HCT116 (cell line): Measurements from ENCODE around the gene KCNMB2. TPM values are rescaled to one million over a fixed set of nuclear protein-coding genes. Genes with fewer than 3 reads are reported as not detected.

Experiments
- ATAC-seq: fragments of 200-7000 bp; cut with Tn5 transposase; 2 replicates; pipeline ENCODE4 v1.9.1; 2020; ENCODE audit warnings: mild to moderate bottlenecking, moderate library complexity
- BruUV-seq: library from RNA; stranded (reverse); fragments of 400-500 nt; replicated peaks from 2 replicates; lab custom pipeline; 2021; lab: Mats Ljungman, UMichigan
- CTCF ChIA-PET: fragments of 300-600 bp; sonication (Branson Sonifier 250); formaldehyde crosslinking; loops from one replicate; lab custom pipeline; 2021; ENCODE audit warnings: antibody characterized with exemption; lab: Charles Lee
- POLR2A ChIA-PET: fragments of 300-600, 350-600 bp; sonication (Branson Sonifier 250); formaldehyde crosslinking; loops from one replicate; lab custom pipeline; 2021; ENCODE audit warnings: antibody characterized with exemption; lab: Charles Lee
- RAD21 ChIA-PET, 2 experiments: fragments of 300-600 bp; sonication (Branson Sonifier 250); formaldehyde crosslinking; loops; one replicate each; lab custom pipeline; 2023; ENCODE audit warnings: low total read pairs in 2 of 2; ENCODE audit not compliant: uncharacterized antibody in 2 of 2, unreplicated experiment in 2 of 2, low non-redundant PET in 1 of 2; lab: Charles Lee
- DNase-seq: peaks from one replicate; pipeline ENCODE4 v3.0.0-alpha.2; 2010; ENCODE audit warnings: low read depth, low spot score
- H2AFZ ChIP-seq: fragments of 200-600 bp; shearing (Covaris generic), sonication (generic); 2 replicates; pipeline ENCODE4 v1.6.1; 2017; ENCODE audit warnings: low read depth, mixed run types, mixed read lengths, antibody characterized with exemption, low read length; ENCODE audit not compliant: poor library complexity, severe bottlenecking
- H3K27ac ChIP-seq: 2 replicates; pipeline ENCODE4 v1.5.1; 2012; ENCODE audit warnings: low read depth, low read length
- H3K27me3 ChIP-seq: fragments of 200-600 bp; sonication (generic); 2 replicates; pipeline ENCODE4 v1.6.1; 2016; ENCODE audit warnings: mixed run types, low read length, mixed read lengths; ENCODE audit not compliant: insufficient read depth
- H3K36me3 ChIP-seq, 2 experiments: fragments of 200-500 bp in 1 of 2; fragments of 200-600 bp in 1 of 2; sonication (Bioruptor generic) in 1 of 2; sonication (generic) in 1 of 2; 2 replicates each; pipeline versions ENCODE4 v1.5.1 to v1.6.1; 2014 to 2016; ENCODE audit warnings: low read length in 2 of 2, inconsistent platforms in 1 of 2, mixed read lengths in 1 of 2, mixed run types in 1 of 2; ENCODE audit not compliant: insufficient read depth in 2 of 2, control insufficient read depth in 1 of 2
- H3K4me1 ChIP-seq, 2 experiments: fragments of 200-600 bp in 1 of 2; sonication (generic) in 1 of 2; 2 replicates each; pipeline versions ENCODE4 v1.5.1 to v1.6.1; 2012 to 2017; ENCODE audit warnings: low read length in 2 of 2, inconsistent platforms in 1 of 2, mild to moderate bottlenecking in 1 of 2, mixed read lengths in 1 of 2, mixed run types in 1 of 2, moderate library complexity in 1 of 2; ENCODE audit not compliant: insufficient read depth in 2 of 2, control insufficient read depth in 1 of 2
- H3K4me2 ChIP-seq: fragments of 200-600 bp; sonication (generic); 2 replicates; pipeline ENCODE4 v1.6.1; 2017; ENCODE audit warnings: mixed run types, low read length, mixed read lengths
- H3K4me3 ChIP-seq, 2 experiments: fragments of 200-600 bp in 1 of 2; sonication (generic) in 1 of 2; replicated peaks in 1 of 2; 2 replicates each; pipeline ENCODE4 v1.5.1; 2011 to 2016; ENCODE audit warnings: low read length in 2 of 2, control low read depth in 1 of 2, low read depth in 1 of 2, mild to moderate bottlenecking in 1 of 2, mixed read lengths in 1 of 2, mixed run types in 1 of 2
- H3K79me2 ChIP-seq: fragments of 200-600 bp; sonication (generic); 2 replicates; pipeline ENCODE4 v1.6.1; 2017; ENCODE audit warnings: mild to moderate bottlenecking, mixed run types, low read length, moderate library complexity, mixed read lengths; ENCODE audit not compliant: insufficient read depth
- H3K9ac ChIP-seq: fragments of 200-600 bp; sonication (generic); 2 replicates; pipeline ENCODE4 v1.6.1; 2016; ENCODE audit warnings: low read length, mixed read lengths
- H3K9me2 ChIP-seq: fragments of 200-600 bp; sonication (generic), shearing (Covaris generic); 2 replicates; pipeline ENCODE4 v1.6.1; 2017; ENCODE audit warnings: mixed run types, mild to moderate bottlenecking, moderate library complexity; ENCODE audit not compliant: insufficient read depth
- H3K9me3 ChIP-seq, 2 experiments: fragments of 200-500 bp in 1 of 2; fragments of 200-600 bp in 1 of 2; sonication (Bioruptor generic) in 1 of 2; sonication (generic) in 1 of 2; 2 replicates each; pipeline ENCODE4 v1.6.1; 2014 to 2017; ENCODE audit warnings: low read length in 2 of 2, mixed read lengths in 2 of 2, inconsistent platforms in 1 of 2, low read depth in 1 of 2, mild to moderate bottlenecking in 1 of 2, mixed run types in 1 of 2, moderate library complexity in 1 of 2; ENCODE audit not compliant: control insufficient read depth in 1 of 2, insufficient read depth in 1 of 2
- H4K20me1 ChIP-seq: fragments of 200-600 bp; sonication (generic), shearing (Covaris generic); 2 replicates; pipeline ENCODE4 v1.6.1; 2017; ENCODE audit warnings: mixed run types, mild to moderate bottlenecking, moderate library complexity; ENCODE audit not compliant: insufficient read depth
- ATF3 ChIP-seq: IDR thresholded peaks from 2 replicates; pipeline ENCODE4 v1.6.1; 2012
- CBX3 ChIP-seq: IDR thresholded peaks from 2 replicates; pipeline ENCODE4 v1.6.1; 2012; ENCODE audit warnings: low read depth
- CTCF ChIP-seq, 3 experiments: fragments of 200-600 bp in 1 of 3; sonication (generic) in 1 of 3; IDR thresholded peaks in 2 of 3; conservative IDR thresholded peaks in 1 of 3; 2 replicates each; pipeline ENCODE4 v1.5.1; 2012 to 2017; ENCODE audit warnings: low read depth in 2 of 3, low read length in 2 of 3, antibody characterized with exemption in 1 of 3, borderline replicate concordance in 1 of 3, control low read depth in 1 of 3, mild to moderate bottlenecking in 1 of 3, mixed read lengths in 1 of 3, mixed run types in 1 of 3, moderate library complexity in 1 of 3; ENCODE audit not compliant: insufficient read depth in 1 of 3
- ELF1 ChIP-seq: IDR thresholded peaks from 2 replicates; pipeline ENCODE4 v1.6.1; 2012; ENCODE audit warnings: low read depth, borderline replicate concordance
- EZH2 ChIP-seq: fragments of 200-600 bp; sonication (generic); IDR thresholded peaks from 2 replicates; pipeline ENCODE4 v1.6.1; 2017; ENCODE audit warnings: antibody characterized with exemption, mixed run types
- FOSL1 ChIP-seq: IDR thresholded peaks from 2 replicates; pipeline ENCODE4 v1.6.1; 2012; ENCODE audit warnings: low read depth
- JUND ChIP-seq: IDR thresholded peaks from 2 replicates; pipeline ENCODE4 v1.6.1; 2012
- POLR2A ChIP-seq: IDR thresholded peaks from 2 replicates; pipeline ENCODE4 v1.7.0; 2011; ENCODE audit warnings: borderline replicate concordance; ENCODE audit not compliant: insufficient read depth, insufficient read length; ENCODE audit errors: extremely low read depth
- POLR2AphosphoS5 ChIP-seq: IDR thresholded peaks from 2 replicates; pipeline ENCODE4 v1.6.1; 2011; ENCODE audit warnings: mild to moderate bottlenecking, low read depth, low read length, moderate library complexity
- RAD21 ChIP-seq: IDR thresholded peaks from 2 replicates; pipeline ENCODE4 v1.6.1; 2012; ENCODE audit warnings: low read depth, mild to moderate bottlenecking
- REST ChIP-seq: IDR thresholded peaks from 2 replicates; pipeline ENCODE4 v1.6.1; 2012; ENCODE audit warnings: low read depth
- SRF ChIP-seq: IDR thresholded peaks from 2 replicates; pipeline ENCODE4 v1.6.1; 2012; ENCODE audit warnings: low read depth
- TCF7L2 ChIP-seq: IDR thresholded peaks from 2 replicates; pipeline ENCODE4 v1.7.0; 2011; ENCODE audit warnings: borderline replicate concordance, inconsistent platforms; ENCODE audit not compliant: insufficient read depth, insufficient read length; ENCODE audit errors: extremely low read depth
- YY1 ChIP-seq: IDR thresholded peaks from 2 replicates; pipeline ENCODE4 v1.6.1; 2011; ENCODE audit warnings: low read length, low read depth, moderate library complexity, mild to moderate bottlenecking; ENCODE audit not compliant: insufficient replicate concordance; ENCODE audit errors: extremely low read depth
- ZBTB33 ChIP-seq: IDR thresholded peaks from 2 replicates; pipeline ENCODE4 v1.6.1; 2011; ENCODE audit warnings: mild to moderate bottlenecking, low read length, moderate library complexity; ENCODE audit not compliant: insufficient replicate concordance; ENCODE audit errors: extremely low read depth
- ZFX ChIP-seq: fragments of 450-650 bp; IDR thresholded peaks from 2 replicates; pipeline ENCODE4 v1.6.1; 2017
- intact Hi-C: fragments of 100-400 bp; cut with micrococcal nuclease; formaldehyde crosslinking; loops from 2 replicates; pipeline ENCODE4 v1.10.0; 2022
- total RNA-seq: library from RNA; stranded (reverse); gene quantifications from one replicate; pipeline ENCODE4 v1.2.1, GENCODE V29; 2021; ENCODE audit not compliant: unreplicated experiment
- TF ChIP-seq, protein P1 (sequence below): IDR thresholded peaks from 2 replicates; pipeline ENCODE4 v1.6.1; 2012

KCNMB2 gene
- total RNA-seq, 1 experiment from 2014 or later: not detected

- Histone ChIP-seq H3K9ac (no peak overlapping the region), H3K9me3 (no peaks in the 10 kb centered on the region), H3K9me2 (no peaks in the 10 kb centered on the region), H3K27ac (no peak overlapping the region), H3K27me3 (no peaks in the 10 kb centered on the region), H2AFZ (no peak overlapping the region), H3K4me3 (no peak overlapping the region), H3K4me2 (no peak overlapping the region), H3K36me3 (no peaks in the 10 kb centered on the region), H3K79me2 (no peaks in the 10 kb centered on the region), H3K4me1 (no peaks in the 10 kb centered on the region), H4K20me1 (no peaks in the 10 kb centered on the region)
- POLR2A ChIA-PET: no interaction called here
- TF ChIP-seq ELF1: no peak
- no peak for TF ChIP-seq CTCF (IDR thresholded peaks at IDR 0.05 in 2 of 3, conservative IDR thresholded peaks at IDR 0.05 in 1 of 3; ENCODE audit: borderline replicate concordance in 1 of 3, insufficient read depth in 1 of 3, low read depth in 2 of 3, low read length in 2 of 3)
- no peak for TF ChIP-seq ZFX
- TF ChIP-seq RAD21: no peak
- TF ChIP-seq EZH2: no peak
- no peak for TF ChIP-seq POLR2AphosphoS5
- no peak for TF ChIP-seq YY1
- no peak for TF ChIP-seq ATF3
- TF ChIP-seq, protein P1, sequence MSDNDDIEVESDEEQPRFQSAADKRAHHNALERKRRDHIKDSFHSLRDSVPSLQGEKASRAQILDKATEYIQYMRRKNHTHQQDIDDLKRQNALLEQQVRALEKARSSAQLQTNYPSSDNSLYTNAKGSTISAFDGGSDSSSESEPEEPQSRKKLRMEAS: no peak
- TF ChIP-seq TCF7L2: no peak
- TF ChIP-seq JUND: no peak
- TF ChIP-seq SRF: no peak
- no peak for TF ChIP-seq CBX3
- no peak for TF ChIP-seq FOSL1
- no peak for TF ChIP-seq REST
- TF ChIP-seq ZBTB33: no peak
- no peak for TF ChIP-seq POLR2A
- RAD21 ChIA-PET: no interaction called here
- no peak for ATAC-seq
- BruUV-seq: no TSS peak
- no peak for DNase-seq
- intact Hi-C loops: no loop called here
- CTCF ChIA-PET: no interaction called here
Measured at GRCh38 chr3:178540184-178540583, 3.9 kb downstream of the KCNMB2 start.
